HG02678 (cell line): ENCODE results near the gene TRPC6.
"Not testable (repeated sequence)": the region's sequence is repeated elsewhere in the genome, so short reads cannot be mapped to it uniquely, and the experiment has no call there.

Experiments
- ATAC-seq: cut with Tn5 transposase; IDR thresholded peaks from one replicate; pipeline ENCODE4 v1.9.1; 2021; ENCODE audit warnings: mild to moderate bottlenecking, moderate library complexity; ENCODE audit not compliant: unreplicated experiment

TRPC6 gene

DNA sequence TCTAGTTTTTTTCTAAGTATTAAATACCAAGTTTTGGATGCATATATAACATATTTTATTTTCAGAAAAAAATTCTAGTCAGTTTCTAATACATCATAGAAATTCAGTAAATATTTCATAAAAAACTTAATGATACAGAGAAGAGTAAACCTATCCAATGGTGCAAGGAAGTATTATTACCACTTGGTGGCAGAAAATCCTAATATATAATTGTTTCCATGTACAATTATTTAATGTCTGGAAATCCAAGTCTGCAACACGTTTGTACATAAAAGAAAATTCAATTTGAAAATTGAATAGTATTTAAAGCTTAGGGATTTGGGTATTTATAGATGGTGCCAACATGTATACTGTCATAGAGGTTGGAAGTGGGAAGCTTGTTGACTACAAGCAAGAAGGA lies 127.0 kb downstream of the TRPC6 start:
- ATAC-seq: no peak

DNA sequence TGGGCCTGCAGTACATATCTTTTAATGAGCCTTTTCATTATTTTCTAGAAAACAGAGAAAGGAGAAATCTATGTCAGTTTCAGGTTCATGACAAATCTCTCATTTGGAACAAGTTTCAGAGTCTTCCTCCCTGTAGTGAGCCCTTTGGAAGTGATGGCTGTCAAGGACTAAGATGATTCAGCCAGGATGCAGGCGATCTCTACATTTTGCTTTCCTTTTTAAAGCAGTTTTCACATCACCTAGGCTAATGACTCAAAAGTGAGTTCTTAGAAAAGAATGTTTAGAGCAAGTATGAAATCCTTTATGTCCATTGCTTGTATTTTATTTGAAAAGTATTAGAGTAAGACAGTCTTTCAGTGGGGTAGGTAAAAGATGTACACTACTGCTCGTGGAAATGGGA lies 130.1 kb downstream of the TRPC6 start:
- ATAC-seq: no peak

DNA sequence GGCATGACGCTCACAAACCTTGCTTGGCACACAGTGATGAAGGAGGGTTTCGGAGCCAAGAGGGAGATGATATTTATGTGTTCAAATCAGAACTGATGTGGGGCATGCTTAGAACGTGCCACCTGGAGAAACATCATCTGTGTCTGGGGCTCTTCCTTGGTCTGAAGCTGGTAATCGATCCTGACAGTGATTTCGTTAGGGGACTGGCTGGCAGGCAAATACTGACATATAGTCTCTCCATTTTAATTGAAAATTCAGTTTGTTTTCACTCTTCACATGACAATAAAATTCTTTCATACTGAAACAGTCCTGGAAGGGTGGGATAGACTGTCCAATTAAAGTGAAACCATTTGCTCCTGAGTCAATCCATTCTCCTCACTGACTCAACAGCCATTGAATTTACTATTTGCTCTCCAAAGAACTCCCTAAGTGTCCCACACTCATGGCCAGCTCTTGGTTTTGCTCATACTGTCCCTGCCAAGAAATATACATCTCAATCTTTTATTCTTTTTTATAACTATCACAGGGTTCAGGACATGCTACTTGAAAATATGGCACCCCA lies 134.8 kb downstream of the TRPC6 start:
- no peak for ATAC-seq

DNA sequence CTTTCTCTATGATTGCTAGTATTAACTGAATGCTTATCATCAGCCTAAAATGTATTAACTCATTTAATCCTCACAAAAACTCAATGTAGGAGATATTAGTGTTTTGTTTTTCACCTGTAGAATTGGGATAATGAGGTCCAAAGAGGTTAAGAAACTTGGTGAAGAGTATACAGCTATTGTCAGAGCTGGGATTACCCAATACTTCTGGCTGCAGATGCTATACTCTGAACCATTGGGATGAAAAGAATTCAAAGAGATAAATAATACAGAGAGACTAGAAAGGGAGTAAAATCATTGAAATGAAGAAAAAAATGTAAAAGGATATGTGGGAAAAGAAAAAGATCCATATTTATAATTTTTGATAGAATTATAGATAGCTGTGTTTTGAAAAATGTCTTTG lies 137.1 kb downstream of the TRPC6 start:
- no peak for ATAC-seq

DNA sequence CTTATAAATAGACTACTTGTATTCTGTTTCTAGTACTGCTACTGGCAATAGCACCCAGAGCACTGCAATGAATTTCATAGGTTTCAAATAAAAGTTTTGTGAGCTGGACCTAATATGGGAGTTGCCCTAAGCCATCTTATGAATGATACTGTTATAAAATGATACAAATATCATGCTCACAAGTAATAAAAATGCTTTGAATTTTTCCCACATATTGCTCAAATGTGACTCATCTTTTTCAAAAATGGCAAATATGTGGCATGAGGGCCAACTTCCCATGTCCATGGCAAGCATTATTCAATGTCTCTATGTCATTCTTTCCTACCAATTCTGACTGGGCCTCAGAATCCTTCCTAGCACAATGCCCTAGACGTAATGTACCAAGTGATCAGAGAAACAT lies 137.6 kb downstream of the TRPC6 start:
- ATAC-seq: no peak

DNA sequence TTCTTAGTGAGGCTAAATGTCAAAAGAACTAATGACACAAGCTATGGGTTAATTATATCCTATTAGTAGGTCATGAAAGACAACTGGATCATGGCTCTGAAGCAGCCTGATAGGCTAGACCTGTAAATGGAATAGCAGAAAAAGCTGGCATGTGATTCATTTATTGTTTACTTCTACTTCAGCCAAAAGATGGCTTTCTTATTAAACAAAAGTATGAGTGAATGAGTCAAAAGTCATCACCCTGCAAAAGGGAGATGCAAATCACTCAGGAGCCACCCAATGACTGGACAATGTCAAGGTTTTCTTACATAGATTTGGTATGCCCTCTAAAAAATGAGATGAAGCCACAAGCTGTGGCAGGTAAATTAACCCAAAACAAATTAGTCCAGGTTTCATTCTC lies 138.0 kb downstream of the TRPC6 start:
- no peak for ATAC-seq

DNA sequence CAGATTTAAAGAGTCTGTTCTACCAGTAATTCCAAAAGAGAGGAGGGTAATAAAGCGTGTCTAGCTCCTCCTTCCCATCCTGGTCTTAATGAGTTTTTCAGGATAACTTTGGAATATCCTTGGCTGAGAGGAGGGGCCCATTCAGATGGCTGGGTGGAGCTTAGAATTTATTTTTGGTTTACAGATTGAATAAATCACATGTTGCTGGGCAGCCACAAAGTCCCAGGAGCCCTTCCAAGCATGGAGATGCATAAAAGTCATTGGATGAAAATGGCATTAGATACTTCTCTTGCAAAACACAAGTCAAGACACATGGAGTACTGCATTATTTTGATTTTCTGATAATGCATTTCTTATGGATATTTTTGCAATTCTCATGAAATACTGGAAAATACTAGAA lies 139.0 kb downstream of the TRPC6 start:
- ATAC-seq: no peak

DNA sequence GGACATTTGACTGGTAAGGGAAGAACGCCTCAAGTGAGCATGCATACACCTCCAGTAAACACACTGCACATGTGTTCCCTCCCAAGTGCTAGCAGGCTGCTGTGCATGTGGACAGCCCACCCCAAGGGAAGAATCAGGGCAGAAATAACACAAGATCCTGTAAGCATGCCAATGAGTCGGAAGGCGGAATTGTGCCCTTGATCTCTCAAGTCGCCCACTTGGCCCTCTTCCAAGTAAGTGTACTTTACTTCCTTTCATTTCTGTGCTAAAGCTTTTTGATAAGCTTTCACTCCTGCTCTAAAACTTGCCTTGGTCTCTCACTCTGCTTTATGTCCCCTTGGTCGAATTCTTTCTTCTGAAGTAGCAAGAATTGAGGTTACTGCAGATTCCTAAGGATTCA lies 139.6 kb downstream of the TRPC6 start:
- no peak for ATAC-seq

DNA sequence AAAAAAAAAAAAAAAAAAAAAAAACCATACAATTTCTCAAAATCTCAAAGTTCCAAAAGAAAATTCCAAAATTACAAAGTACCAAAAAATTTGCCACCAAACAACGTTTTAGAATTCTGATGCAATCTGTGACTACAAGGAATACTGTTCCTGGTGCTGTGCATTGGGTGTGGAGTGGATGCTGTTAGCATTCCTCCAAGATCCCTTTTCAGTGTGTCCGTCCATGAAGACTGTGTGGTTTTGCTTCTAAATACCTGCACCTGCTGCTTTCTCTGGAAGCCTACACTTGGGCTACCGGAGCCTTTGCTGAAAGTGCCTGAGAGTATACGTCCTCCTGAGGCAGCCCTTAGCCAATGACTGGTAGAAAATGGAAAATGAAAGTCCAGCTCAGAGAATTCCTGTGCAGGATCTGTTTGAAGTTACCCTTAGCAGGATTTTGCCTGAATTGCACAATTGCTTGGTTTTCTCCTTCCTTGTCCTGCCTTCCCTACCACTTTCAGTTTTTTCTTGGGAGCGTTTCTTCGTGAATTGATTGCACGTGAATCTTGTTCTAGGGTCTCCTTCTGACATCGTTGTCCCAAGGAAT lies 140.8 kb downstream of the TRPC6 start:
- ATAC-seq: no peak

DNA sequence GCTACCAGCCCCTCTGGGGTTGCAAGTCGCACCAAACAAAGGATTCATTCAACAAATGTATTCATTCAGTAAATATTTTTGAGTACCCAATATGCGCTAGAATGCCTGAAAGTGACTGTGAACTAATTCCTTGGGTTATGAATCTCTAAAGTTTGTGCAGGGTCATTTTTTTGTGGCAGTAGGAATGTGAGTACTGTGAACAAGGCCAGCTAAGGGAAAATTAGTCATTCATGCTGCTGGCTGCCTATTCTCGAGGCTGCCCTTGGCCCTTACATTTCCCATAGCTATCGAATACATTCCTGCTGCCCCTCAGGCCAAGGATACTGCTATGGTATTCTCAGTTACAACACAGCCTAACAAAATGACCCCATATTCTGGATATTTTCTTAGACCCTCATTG lies 141.6 kb downstream of the TRPC6 start:
- ATAC-seq: no peak

DNA sequence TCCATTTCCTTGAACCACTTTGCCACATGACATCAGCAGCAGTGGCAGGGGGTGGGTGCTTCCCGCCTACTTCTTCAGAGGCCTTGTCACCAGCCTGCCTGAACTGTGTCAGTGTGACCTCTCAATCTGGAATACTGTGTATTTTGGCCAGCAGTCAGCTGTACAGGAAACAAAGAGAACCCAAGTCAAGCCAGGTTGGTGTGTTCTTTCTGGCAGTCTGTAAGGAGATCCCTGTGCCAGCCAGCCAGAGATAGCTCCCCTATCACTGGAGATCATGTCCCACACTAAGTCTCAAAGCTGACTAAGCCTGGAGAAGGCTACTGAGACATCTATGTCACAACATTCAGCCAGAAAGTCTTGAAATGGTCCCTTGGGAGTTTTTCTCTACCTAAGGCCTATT lies 142.1 kb downstream of the TRPC6 start:
- ATAC-seq: no peak

DNA sequence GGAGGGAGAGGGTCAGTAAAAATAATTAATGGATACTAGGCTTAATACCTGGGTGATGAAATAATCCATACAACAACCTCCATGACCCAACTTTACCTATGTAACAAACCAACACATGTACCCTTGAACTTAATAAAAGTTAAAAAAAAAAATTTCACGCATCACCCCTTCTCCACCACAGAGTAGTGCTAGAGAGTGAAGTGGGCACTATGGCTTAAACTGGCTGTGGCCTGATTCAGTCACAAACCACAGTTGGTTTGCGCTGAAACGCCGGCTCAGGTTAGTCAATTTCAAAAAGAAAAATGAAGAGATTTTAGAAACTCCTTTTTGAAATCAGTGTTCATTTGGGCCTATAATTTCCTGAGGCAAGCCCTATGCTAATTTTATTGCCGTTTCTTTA lies 144.3 kb downstream of the TRPC6 start:
- no peak for ATAC-seq

DNA sequence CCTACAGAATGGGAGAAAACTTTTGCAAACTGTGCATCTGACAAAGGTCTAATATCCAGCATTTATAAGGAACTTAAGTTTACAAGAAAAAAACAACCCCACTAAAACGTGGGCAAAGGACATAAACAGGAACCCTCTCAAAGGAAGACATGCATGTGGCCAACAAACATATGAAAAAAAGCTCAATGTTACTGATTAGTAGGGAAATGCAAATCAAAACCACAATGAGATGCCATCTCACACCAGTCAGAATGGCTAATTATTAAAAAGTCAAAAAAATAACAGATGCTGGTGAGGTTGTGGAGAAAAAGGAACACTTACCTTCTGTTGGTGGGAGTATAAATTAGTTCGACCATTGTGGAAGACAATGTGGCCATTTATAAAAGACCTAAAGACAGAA lies 145.1 kb downstream of the TRPC6 start:
- not testable (repeated sequence) for ATAC-seq

DNA sequence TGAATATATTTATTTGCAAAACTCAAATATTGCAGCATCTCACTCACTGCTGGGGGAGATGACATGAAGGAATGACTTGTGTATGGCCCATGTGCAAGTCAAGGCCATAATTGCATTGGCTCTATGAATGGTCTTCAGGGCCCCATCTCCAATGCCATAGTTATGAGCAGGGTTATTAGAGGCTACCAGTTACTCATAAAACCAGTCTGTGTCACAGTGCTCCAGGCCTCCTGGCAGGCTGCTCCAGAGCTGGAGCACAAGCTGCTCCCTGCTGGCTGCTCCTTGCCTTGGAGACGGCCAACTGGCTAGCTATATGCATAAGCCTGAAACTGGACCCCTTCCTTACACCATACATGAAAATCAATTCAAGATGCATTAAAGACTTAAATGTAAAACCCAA lies 145.7 kb downstream of the TRPC6 start:
- ATAC-seq: no peak

DNA sequence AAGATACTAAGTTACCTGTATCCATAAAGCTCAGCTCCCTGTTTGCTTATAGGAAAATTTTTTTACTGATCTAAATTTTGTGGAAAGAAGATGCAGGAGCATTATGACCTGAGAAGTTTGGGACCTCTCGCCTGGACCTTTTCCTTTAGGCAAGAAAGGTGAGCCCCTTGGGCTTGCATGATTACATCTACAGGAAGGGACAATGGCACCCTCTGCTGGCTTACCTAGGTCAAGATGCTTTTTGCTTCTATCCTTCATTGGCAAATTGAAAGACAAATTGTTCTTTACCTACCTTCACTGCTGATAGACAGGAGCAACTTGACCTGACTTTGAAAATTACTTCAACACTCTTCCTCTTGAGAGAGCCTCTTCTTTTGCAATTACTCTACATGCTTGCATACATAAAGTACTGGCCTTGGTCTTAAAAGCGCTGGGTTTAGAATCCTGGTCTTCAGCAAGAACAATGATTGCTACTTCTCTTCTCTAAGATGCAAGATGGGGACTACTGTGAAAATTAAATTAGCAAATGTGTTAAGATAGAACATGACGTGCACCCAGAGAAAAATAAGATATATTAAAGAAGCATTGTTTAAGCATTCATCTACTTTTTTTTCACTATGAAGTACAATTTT lies 147.2 kb downstream of the TRPC6 start:
- no peak for ATAC-seq

DNA sequence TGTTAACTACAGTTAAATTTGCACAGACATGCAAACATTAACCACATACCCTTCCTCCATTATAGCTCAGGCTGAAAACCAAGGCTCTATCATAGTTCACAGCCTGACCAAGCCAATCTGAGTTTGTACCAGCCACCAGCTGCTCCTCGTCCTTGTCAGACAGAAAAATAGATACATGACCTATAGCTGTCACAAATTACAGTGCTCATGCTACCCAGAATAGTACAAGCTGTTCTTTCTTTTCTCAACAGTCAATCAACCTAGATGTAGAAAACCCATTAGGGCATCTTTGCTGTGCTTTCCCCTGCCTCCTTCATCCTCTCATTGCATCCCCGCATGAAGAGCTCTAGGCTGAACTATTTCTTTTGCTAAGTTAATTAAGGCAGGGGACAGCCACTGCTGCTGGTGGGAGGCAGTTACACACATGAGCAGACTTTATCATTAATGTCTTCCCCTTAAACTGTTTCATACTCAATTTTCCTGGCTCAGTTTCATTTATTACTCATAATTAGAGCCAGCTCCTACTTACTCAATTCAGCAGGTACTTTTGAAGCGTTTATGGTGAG lies 148.3 kb downstream of the TRPC6 start:
- no peak for ATAC-seq

DNA sequence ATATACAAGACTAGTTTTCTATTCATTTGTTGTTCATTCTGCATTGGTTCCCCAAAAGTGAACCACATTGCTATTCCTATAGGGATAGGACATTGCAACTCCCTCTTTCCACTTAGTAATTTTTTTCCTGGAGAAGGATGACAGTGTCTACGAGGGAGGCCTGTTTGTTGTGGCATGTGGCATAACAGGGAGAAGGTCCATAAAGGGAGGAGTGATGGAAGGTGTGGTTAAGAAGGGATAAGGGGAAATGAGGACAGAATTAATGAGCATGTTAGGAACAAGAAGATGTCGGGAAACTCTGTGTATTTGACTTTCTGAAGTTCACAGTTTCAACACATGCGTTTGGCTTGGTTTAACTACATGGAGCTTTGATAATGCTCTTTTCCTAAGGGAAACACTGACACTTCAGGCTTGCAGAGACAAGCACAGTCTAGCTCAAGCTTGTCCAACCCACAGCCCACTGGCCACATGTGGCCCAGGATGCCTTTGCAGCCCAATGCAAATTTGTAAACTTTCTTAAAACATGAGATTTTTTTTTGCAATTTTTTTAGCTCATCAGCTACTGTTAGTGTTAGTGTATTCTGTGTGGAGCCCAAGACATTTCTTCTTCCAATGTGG lies 149.7 kb downstream of the TRPC6 start:
- ATAC-seq: no peak

DNA sequence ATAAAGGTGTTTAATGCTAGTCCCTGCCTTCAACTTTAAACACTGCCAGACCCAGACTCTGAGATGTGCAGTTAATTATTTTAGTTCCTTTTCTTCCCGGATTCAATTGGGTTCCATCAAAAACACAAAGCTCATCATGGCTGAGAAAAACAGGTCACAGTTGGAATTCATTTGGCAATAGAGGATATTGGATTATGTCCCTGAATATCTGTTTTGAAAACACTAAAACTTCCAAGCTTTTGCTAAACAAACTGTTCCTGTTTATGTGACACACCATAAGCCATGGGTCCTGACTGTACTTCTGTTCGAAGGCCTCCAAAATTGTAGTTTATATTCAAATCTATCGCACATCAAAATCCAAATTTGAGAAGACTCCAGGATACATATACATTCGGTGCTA lies 150.7 kb downstream of the TRPC6 start:
- ATAC-seq: no peak

DNA sequence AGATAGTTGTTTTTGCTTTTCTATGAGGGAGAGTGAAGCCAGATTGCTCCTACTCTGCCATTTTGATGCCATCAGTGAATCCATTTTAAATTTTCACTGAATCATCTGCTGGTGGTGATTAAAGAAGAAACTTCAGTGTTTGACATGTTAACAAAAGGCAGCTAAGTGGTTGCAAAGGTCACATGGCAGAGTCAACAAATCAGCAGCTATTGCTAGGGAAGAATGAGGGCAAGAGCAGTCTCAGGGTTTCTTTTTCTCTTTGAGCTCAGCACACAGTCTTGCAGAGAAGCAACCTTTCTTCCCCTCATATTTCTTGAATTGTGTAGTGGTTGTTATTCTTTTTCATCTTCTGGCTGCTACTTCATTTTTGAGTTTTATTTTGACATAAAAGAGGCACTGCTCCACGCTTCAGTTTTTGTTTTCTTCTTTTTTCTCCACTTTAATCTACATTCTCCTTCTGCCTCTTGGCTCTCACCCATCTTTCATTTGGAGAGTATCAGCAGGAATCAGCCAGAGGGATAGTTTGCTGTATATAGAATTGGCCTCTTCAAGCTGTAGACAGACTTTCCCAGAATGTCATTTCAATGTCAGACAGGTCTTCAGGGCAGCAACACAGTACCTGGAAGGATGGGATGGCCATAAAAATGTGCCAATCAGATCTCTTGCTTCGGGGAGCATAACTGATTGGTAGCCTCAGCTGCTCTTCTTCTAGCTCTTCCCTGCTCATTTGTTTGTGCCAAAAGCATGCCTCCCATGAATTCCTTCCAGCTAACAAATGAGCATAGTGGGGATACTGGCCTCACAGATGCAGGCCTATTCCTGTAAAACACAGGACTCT lies 153.9 kb downstream of the TRPC6 start:
- no peak for ATAC-seq

DNA sequence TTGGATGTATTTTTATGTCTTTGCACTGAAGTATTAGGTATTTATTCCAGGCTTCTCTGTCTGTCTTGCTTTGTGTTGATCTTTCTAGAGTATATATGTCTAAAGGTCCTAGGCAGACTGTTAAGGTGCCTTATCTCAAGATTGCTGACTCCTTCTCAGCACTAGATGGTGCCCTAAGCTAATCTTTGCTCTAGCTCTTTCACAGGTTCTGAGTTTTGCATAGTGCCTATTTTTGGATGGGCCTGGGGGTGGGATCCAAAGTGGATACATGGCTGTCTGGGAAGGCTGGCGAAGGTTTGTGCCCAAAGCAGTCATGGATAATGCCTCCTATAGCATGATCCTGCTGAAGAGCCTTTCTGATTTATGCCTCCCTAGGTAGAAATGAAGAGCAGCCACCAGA lies 154.9 kb downstream of the TRPC6 start:
- ATAC-seq: peak; percentile 54

DNA sequence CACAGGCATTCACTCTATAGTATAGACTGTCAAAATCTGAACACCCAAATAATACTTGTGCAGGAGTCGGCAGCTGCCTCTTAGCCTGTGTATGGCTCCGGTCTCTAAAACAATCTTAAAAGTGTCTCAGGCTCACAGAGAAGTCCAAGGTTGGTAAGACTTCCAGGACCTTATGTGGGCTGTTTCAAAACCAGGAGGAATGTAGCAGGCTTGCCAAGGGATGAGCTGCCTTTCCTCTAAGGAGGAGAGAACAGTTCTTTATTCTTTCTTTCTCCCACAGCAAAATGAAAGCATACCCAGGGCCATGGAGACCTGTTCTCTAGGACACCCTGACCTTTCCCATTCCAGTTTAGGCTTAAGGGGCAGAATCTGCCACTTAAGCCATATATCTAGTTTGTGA lies 176.5 kb downstream of the TRPC6 start:
- no peak for ATAC-seq
